Epithelial cell of prostate (primary cell): ENCODE measurements around the gene TNFRSF1A.

Experiments
- DNase-seq: peaks from one replicate; pipeline ENCODE4 v3.0.0-alpha.2; 2011; ENCODE audit warnings: low read depth, low spot score
- H3K27ac ChIP-seq: fragments of 450-650 bp; 2 replicates; pipeline ENCODE4 v1.5.1; 2017; ENCODE audit warnings: mild to moderate bottlenecking

Gene TNFRSF1A

GRCh38 chr12:6341417-6342139, at the start of gene TNFRSF1A:
Gene TNFRSF1A, minus strand, starts transcription at chr12:6342076. Its CDS starts 262 bp downstream, at chr12:6341814.
- no peak for DNase-seq
- peak within 1 kb of the TSS; percentile 98 for H3K27ac ChIP-seq

GRCh38 chr12:6391013-6391412, 49.1 kb upstream of the TNFRSF1A start:
- H3K27ac ChIP-seq, result no peak overlapping the region
- DNase-seq, result no peak

- H3K27ac ChIP-seq, result no peak overlapping the region
- no peak for DNase-seq
These were observed 48.4 kb upstream of the TNFRSF1A start for GRCh38 chr12:6390084-6390799.

- no peak overlapping the region for H3K27ac ChIP-seq
- no peak for DNase-seq
These were observed 45.7 kb upstream of the TNFRSF1A start for GRCh38 chr12:6387541-6387940.

GRCh38 chr12:6386491-6386890, 44.6 kb upstream of the TNFRSF1A start:
- no peak overlapping the region for H3K27ac ChIP-seq
- no peak for DNase-seq

- H3K27ac ChIP-seq, result no peak overlapping the region
- DNase-seq, result no peak
These were observed 44.2 kb upstream of the TNFRSF1A start for GRCh38 chr12:6386038-6386437.

GRCh38 chr12:6384499-6385436, 42.9 kb upstream of the TNFRSF1A start:
- no peak for DNase-seq
- peak overlapping the region; percentile 88 for H3K27ac ChIP-seq

- peak; percentile 58 for DNase-seq
- H3K27ac ChIP-seq, result peak within 1 kb of the TSS; percentile 88
These were observed 42.0 kb upstream of the TNFRSF1A start, which contains the start of gene LTBR for GRCh38 chr12:6383572-6384498. Gene LTBR, plus strand, starts transcription at chr12:6384162. Its CDS starts 197 bp downstream, at chr12:6384359.

GRCh38 chr12:6382982-6383381, 41.1 kb upstream of the TNFRSF1A start:
- peak overlapping the region; percentile 88 for H3K27ac ChIP-seq
- no peak for DNase-seq

GRCh38 chr12:6382371-6382770, 40.5 kb upstream of the TNFRSF1A start:
- no peak overlapping the region for H3K27ac ChIP-seq
- DNase-seq, result no peak

- peak overlapping the region; percentile 42 for H3K27ac ChIP-seq
- DNase-seq, result no peak
These were observed 38.6 kb upstream of the TNFRSF1A start for GRCh38 chr12:6380141-6381121.

GRCh38 chr12:6378709-6379472, 37.0 kb upstream of the TNFRSF1A start:
- DNase-seq, result no peak
- H3K27ac ChIP-seq, result no peak overlapping the region

- DNase-seq, result no peak
- H3K27ac ChIP-seq, result peak overlapping the region; percentile 99
These were observed 35.8 kb upstream of the TNFRSF1A start for GRCh38 chr12:6377667-6377994.

GRCh38 chr12:6376870-6377666, 35.2 kb upstream of the TNFRSF1A start:
- DNase-seq, result no peak
- peak overlapping the region; percentile 99 for H3K27ac ChIP-seq

- peak overlapping the region; percentile 99 for H3K27ac ChIP-seq
- DNase-seq, result no peak
These were observed 34.4 kb upstream of the TNFRSF1A start for GRCh38 chr12:6376079-6376869.
